GM12801 (cell line): ENCODE data around the gene CFAP61.

Source experiments
- CTCF ChIP-seq: IDR thresholded peaks from one replicate; pipeline ENCODE4 v1.5.1; 2011; ENCODE audit warnings: control low read depth; ENCODE audit not compliant: insufficient read length; ENCODE audit errors: extremely low read depth

CFAP61 gene

GRCh38 chr20:20391115-20391514, 338.8 kb downstream of the CFAP61 start:
- TF ChIP-seq CTCF: no peak

DNA sequence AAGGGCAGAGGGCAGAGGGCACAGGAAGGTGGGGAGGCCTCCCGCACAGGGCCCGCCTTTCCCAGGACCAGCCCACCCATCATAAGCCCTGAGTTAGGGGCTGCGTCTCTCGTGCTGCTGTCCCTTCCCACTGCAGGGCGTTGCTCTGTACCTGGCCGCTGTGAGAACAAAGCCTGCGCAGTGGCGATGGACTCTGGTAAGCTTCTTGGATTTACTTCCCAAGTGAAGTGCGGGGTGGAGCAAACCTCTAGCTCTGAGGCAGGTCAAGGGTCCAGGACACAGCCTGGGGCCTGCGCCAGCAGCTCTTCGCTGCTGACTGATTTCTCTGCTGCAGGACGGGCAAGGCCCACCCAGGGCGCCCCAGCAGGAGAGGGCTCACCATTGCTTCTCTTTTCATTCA, 339.4 kb downstream of the CFAP61 start:
- TF ChIP-seq CTCF: no peak

GRCh38 chr20:20393207-20394120, 341.1 kb downstream of the CFAP61 start:
- TF ChIP-seq CTCF: no peak

DNA sequence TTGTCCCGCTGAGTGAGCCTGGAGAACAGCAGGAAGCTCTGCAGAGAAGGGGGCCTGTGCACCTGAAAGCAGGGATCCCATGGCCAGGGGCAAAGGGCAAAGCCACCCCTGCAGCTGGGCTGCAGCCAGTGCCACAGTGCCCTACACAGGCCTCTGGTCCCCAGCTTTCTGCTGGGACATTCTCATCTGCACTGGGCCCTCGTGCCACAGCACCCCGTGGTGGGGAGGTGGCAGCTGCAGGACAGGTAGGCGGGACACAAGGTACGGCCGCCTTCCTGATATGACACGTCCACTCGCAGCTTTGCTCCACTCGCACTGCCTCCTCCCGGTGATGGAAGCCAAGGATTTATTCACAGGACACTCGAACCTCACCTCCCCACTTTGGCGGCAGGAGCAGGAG, 342.8 kb downstream of the CFAP61 start:
- TF ChIP-seq CTCF: no peak

- no peak for TF ChIP-seq CTCF
Measured at GRCh38 chr20:20395903-20396568, 343.7 kb downstream of the CFAP61 start.

DNA sequence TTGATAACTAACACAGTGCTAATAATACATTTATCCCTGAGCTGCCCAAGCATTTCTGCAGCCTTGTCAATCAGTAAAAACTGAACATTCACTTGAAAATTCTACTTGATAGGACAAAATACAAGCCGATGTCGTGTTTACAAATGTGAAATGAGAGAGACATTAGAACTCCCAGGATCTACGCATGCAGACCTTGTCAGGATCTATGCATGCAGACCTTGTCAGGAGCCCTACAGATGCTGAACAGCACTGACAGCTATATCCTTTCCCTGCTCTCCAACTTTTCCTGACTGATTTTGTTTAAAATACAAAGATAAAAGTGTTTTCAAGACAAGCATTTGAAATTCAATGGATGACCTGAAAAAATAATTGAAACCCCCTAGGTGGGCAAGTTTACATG, 344.5 kb downstream of the CFAP61 start:
- no peak for TF ChIP-seq CTCF

- TF ChIP-seq CTCF: no peak
Measured at GRCh38 chr20:20398123-20398522, 345.8 kb downstream of the CFAP61 start.
